Raji (cell line): Measurements from ENCODE around the gene HDLBP.

Experiments used
- POLR2A ChIP-seq: IDR thresholded peaks from 2 replicates; pipeline ENCODE4 v1.6.1; 2011; ENCODE audit warnings: low read depth, low read length, control low read depth; ENCODE audit not compliant: insufficient read depth

The HDLBP gene

DNA sequence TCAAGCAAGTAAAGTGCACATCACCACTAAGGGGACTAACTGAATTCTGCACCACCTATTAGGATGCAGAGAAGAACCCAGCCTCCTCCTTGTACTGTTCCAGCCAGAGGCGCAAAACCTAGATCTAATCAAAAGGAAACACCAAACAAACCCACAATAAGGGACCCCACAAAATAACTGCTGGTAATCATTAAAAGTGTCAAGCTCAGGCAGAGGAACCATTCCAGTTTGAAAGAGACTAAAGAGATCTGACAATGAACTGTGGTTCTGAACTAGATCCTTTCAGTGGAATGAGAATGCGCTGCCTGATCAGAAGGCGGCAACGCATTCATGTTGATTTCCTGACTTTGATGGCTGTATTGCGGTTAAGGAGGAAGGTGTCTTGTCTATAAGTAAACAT lies 16.8 kb downstream of the HDLBP start:
- no peak for TF ChIP-seq POLR2A

GRCh38 chr2:241296767-241297166 lies 18.7 kb downstream of the HDLBP start:
- no peak for TF ChIP-seq POLR2A

DNA sequence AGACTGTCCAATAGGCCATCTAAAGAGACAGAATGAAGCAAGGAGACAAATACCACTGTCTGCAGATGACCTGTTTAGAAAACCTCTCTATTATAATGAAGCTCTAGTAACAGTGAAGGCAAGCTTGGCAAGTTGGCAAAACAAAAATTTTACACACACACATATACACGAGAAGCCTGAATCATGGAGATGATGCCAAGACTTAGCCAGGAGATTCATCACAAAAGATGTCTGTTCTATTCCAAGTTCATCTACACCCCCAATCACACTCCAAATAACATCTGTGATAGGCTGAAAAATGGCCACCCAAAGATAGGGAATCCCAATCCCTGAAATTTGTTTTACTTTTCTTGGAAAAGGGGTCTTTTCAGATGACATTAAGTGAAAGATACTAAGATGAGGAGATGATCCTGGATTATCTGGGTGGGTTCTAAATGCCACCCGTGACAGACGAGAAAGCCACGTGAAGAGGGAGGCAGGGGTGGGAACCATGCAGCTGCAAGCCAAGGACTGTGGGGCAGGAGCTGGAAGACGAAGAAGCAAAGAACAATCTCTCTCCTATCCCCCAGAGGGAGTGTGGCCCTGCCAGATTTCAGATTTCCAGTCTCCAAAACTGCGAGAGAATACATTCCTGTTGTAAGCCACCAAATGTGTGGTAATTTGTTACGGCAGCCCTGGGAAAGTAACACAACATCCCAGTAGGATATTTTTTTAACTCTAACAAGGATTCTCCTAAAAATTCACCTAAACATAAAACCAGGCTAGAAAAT lies 20.0 kb downstream of the HDLBP start:
- no peak for TF ChIP-seq POLR2A

DNA sequence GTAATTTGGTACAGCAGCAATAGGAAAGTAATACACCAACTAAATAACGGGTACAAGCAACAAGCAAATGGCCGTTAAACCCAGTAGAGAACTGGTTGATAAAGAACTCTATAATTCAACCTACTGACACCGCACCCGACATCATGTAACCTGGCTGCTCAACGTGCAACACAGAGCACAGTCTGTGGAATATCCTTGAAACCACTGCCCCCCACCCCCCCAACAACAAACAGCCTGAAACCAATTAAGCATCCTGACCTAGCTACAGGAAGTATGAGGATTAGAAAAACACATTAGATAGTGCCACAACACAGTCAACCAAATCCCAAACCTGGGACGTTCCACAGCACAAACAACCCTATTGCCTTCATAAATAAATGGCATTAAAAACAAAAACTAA lies 23.5 kb downstream of the HDLBP start:
- TF ChIP-seq POLR2A = no peak

- TF ChIP-seq POLR2A = no peak
Measured at GRCh38 chr2:241291153-241291552, 24.3 kb downstream of the HDLBP start.

DNA sequence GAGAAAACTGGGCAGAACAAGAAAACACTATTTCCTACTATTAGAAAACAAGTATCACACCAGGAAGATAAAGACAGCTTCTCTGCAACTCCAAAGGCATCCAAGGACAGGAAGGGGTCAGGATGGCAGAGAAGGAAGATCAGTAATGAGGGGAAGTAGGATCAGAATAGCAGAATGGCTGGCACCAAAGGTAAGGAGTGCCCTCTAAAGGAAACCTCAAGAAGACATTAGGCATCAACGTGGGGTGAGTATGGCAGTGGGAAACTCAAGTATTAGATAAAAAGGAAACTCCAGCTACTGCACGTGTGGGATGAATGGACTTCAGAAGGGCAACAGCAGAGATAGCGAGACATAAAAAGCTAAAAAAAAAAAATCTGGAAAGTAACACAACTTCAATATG lies 25.9 kb downstream of the HDLBP start:
- no peak for TF ChIP-seq POLR2A

GRCh38 chr2:241289053-241289452 lies 26.4 kb downstream of the HDLBP start:
- TF ChIP-seq POLR2A = no peak

GRCh38 chr2:241288324-241288888 lies 27.1 kb downstream of the HDLBP start:
- TF ChIP-seq POLR2A = no peak

DNA sequence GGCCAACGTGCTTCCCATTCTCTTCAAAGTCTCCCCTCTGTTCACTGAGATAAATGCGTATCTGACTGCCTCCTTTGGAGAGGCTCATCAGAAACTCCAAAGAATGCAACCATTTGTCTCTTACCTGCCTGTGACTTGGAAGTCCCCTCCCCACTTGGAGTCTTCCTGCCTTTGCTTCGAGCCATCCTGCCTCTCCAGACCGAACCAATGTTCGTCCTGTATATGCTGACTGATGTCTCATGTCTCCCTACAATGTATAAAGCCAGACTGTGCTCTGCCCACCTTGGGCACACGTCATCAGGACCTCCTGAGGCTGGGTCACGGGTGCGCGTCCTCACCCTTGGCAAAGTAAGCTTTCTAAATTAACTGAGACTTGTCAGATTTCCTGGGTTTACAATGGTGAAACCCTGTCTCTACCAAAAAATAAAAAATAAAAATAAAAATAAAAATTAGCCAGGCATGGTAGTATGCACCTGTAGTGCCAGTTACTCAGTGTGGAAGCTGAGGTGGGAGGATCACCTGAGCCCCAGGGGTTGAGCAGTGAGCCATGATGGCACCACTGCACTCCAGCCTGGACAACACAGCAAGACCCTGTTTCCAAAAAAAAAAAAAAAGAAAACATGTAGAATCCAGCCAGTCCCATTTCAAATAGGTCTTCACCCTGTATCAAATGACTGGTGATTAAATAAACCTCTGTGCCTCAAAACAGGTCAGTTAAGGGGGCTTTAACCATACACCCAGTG lies 29.0 kb downstream of the HDLBP start:
- TF ChIP-seq POLR2A = no peak

DNA sequence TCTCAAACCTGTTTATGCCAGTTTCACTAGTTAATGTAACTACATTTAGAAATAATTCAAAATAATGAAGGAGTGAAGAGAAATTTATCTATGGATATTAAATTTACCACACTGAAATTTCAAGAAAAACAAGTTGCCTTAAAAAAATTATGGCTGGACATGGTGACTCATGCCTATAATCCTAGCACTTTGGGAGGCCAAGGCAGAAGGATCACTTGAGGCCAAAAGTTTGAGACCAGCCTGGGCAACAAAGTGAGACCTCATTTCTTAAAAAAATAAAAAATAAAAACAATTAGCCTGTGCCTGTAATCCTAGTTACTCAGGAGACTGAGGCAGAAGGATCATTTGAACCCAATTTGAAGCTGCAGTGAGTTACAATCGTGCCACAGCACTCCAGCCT lies 29.9 kb downstream of the HDLBP start:
- no peak for TF ChIP-seq POLR2A

DNA sequence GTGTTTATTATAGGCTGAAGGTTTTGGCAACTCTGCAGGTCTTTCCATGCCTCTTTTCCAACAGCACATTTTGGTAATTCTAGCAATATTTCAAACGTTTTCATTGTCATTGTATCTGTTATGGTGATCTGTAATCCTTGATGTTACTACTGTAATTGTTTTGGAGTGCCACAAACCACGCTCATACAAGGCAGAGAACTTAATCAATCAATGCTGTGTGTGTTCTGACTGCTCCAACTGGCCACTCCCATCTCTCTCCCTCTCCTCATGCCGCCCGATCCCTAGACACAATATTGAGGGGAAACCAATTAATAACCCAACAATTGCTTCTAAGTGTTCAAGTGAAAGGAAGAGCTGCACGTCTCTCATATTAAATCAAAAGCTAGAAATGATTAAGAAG lies 32.9 kb downstream of the HDLBP start:
- no peak for TF ChIP-seq POLR2A

DNA sequence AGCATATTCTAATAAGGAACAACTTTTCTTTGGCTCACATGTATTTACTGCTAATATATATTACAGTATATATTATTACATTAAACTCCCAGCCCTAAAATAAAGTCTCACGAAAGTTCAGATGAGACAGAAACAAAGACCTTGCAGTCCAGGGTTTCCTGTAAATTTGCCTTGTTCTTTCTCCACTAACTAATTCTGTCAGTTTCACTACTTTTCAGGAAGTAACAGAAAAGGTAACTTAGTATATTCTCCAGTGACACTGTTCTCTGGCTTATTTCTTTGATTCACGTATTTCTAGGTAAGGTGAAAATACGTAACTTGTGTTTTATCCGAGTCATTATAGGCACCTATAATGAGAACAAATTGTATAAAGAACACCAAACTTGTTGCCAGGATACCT lies 35.2 kb downstream of the HDLBP start:
- no peak for TF ChIP-seq POLR2A

DNA sequence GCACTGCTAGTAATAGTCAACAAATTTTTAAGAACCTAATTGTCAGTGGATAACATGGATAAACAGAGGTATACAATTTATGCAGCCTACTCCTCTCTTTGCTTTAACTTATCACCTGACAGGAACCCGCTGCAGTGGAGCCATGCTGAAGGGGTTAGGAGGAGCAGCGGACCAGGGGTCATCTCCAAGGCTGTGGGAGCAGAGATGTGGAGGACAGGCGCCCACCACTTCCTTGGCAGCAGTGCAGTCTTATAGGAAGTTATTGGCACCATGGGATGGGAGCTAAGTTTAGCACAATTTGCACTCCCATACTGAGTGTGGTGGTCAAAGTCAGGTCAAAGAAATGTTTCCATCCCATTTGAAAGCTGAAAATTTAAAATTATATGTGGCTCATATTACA lies 35.6 kb downstream of the HDLBP start:
- TF ChIP-seq POLR2A = no peak

DNA sequence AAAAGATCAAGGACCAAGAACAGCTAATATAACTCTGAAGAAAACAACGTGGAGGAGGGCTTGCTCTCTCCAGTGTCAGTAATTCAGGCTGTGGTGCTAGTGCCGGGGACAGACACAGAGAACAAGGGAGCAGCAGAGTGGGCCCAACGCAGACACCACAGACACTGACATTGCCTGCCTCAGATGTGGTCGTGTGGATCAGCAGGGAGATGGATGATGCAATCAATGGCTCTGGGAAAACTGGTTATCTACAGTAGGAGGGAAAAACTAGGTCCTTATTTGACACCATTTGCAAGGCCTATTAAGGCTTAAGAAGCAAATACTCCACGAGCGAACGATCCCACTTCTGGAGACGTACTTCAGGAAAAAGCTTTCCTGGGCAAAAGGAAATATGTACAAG lies 36.1 kb downstream of the HDLBP start:
- no peak for TF ChIP-seq POLR2A

DNA sequence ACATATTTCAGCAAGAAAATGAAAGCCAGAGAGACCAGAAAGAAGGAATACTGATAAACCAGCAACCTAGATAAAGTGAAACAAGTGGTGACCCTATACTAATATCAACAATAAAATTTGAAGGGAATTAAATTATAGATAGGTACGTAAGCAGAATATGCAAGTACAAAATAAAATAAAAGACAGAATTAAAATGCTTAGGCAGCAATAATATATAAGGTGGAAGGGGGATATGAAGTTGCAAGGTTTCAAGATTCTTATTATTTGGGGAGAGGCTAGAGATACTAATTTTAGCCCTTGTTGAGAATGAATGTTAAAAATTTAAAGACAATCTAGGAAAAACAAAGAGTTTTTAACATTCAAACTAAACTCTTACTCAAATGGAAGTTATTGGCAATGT lies 39.6 kb downstream of the HDLBP start:
- no peak for TF ChIP-seq POLR2A

DNA sequence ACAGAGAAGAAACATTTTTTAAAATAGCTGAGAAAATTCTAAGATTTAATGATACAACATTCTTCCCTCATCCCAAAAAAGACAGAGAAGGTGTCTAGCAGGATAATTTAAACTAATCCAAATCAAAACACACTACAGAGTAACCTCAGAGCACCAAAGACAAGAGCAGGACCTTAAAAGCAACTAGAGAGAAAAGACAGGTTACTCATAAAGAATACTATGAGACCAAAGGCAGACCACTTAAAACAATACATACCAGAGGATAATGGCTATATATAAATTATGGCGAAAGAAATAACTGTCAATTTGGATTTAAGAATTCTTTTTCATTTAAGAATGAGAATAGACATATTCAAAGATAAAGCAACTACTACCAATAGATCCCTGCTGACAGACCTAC lies 40.0 kb downstream of the HDLBP start:
- TF ChIP-seq POLR2A = no peak
